GM12892 (cell line): ENCODE results near the gene EXD2.

ENCODE experiments used
- POLR2A ChIP-seq: IDR thresholded peaks from 2 replicates; pipeline ENCODE4 v1.6.1; 2011; ENCODE audit warnings: low read depth, low read length, control low read depth
- TAF1 ChIP-seq: IDR thresholded peaks from 2 replicates; pipeline ENCODE4 v1.6.1; 2011; ENCODE audit warnings: low read depth, mild to moderate bottlenecking, control low read depth, low read length, borderline replicate concordance

DNA sequence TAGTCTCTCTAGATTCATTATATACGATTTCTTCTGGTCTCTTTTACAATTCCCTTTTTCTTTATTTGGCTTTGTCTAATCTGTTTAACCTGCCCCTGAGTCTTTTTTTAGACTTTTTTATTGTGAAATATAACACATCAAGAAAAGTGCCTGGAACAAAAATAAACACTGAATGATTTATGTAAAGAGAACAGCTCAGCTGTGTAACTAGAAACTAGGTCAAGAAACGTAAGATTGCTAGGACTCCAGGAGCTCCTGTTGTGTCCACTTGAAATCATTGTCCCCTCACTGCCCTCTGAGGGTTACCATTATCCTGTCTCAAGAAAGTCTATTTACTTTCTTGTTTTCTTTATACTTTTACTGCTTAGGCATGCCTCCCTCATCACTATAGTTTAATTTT, 23.1 kb downstream of the EXD2 start:
- TF ChIP-seq TAF1 (no peak), POLR2A (no peak)
